GM12878 (cell line): Measurements from ENCODE around the gene RNPC3. TPM values are rescaled to one million over a fixed set of nuclear protein-coding genes. Genes with fewer than 3 reads are reported as not detected.

ENCODE experiments used
- ATAC-seq: fragments of 200-7000 bp; cut with Tn5 transposase; 3 replicates; pipeline ENCODE4 v1.9.1; 2020; ENCODE audit warnings: mild to moderate bottlenecking, moderate library complexity
- BruUV-seq: library from RNA; stranded (reverse); fragments of 400-500 nt; replicated peaks from 2 replicates; lab custom pipeline; 2021; lab: Mats Ljungman, UMichigan
- CTCF ChIA-PET: fragments of 300-600 bp; sonication (Branson Sonifier 250); formaldehyde crosslinking; extraction: SDS; loops from one replicate; lab custom pipeline; 2021; ENCODE audit warnings: inconsistent platforms; lab: Yijun Ruan, JAX
- POLR2A ChIA-PET: fragments of 350-600 bp; formaldehyde crosslinking; extraction: SDS; loops from one replicate; lab custom pipeline; 2021; ENCODE audit warnings: inconsistent platforms; lab: Charles Lee
- RAD21 ChIA-PET: fragments of 300-600 bp; sonication (Branson Sonifier 250); formaldehyde crosslinking; loops from one replicate; lab custom pipeline; 2023; ENCODE audit warnings: antibody characterized with exemption; ENCODE audit not compliant: unreplicated experiment; lab: Charles Lee
- SMC1A ChIA-PET: fragments of 300-600 bp; sonication (Branson Sonifier 250); formaldehyde crosslinking; loops from one replicate; lab custom pipeline; 2023; ENCODE audit not compliant: unreplicated experiment, uncharacterized antibody; lab: Charles Lee
- DNase-seq: peaks from one replicate; pipeline ENCODE4 v3.0.0-alpha.2; 2011; ENCODE audit warnings: low read depth, low spot score
- FAIRE-seq: peaks from 3 replicates; lab custom pipeline; 2011; peaks lifted over from hg19 to GRCh38; lab: Jason Lieb, UNC
- H2AFZ ChIP-seq: 2 replicates; pipeline ENCODE4 v1.6.0; 2011; ENCODE audit warnings: low read depth, low read length, control low read depth; ENCODE audit not compliant: control insufficient read depth
- H3K27ac ChIP-seq: 2 replicates; pipeline ENCODE4 v1.5.1; 2011; ENCODE audit warnings: control low read depth; ENCODE audit not compliant: control insufficient read depth, insufficient read depth
- H3K27me3 ChIP-seq, 2 experiments: replicated peaks in 1 of 2; 2 replicates each; pipeline versions ENCODE4 v1.6.0 to v1.6.1; 2011; ENCODE audit warnings: low read length in 1 of 2; ENCODE audit not compliant: control insufficient read depth in 2 of 2, insufficient read depth in 2 of 2
- H3K36me3 ChIP-seq, 2 experiments: 2 replicates each; pipeline ENCODE4 v1.5.1; 2011; ENCODE audit warnings: low read length in 1 of 2; ENCODE audit not compliant: control insufficient read depth in 2 of 2, insufficient read depth in 2 of 2
- H3K4me1 ChIP-seq: 2 replicates; pipeline ENCODE4 v1.6.1; 2011; ENCODE audit warnings: mild to moderate bottlenecking, low read length, moderate library complexity, mixed read lengths; ENCODE audit not compliant: control insufficient read depth, insufficient read depth
- H3K4me2 ChIP-seq: 2 replicates; pipeline ENCODE4 v1.6.0; 2011; ENCODE audit warnings: control low read depth; ENCODE audit not compliant: control insufficient read depth, insufficient read depth
- H3K4me3 ChIP-seq: fragments of 200-600 bp; sonication (generic); 2 replicates; pipeline ENCODE4 v1.5.1; 2016
- H3K79me2 ChIP-seq: 2 replicates; pipeline ENCODE4 v1.6.0; 2011; ENCODE audit warnings: low read length; ENCODE audit not compliant: control insufficient read depth, insufficient read depth
- H3K9ac ChIP-seq: 2 replicates; pipeline ENCODE4 v1.8.0; 2011; ENCODE audit warnings: low read length, control low read depth, mixed read lengths; ENCODE audit not compliant: control insufficient read depth, insufficient read depth
- H3K9me3 ChIP-seq: replicated peaks from 3 replicates; pipeline ENCODE4 v1.5.1; 2011; ENCODE audit warnings: mild to moderate bottlenecking, low read length; ENCODE audit not compliant: control insufficient read depth, insufficient read depth
- H4K20me1 ChIP-seq: 2 replicates; pipeline ENCODE4 v1.6.0; 2011; ENCODE audit not compliant: control insufficient read depth, insufficient read depth
- ASH2L ChIP-seq: fragments of 300-600, 200-600 bp; sonication (generic); IDR thresholded peaks from 2 replicates; pipeline ENCODE4 v1.6.1; 2017; ENCODE audit warnings: low read depth, mild to moderate bottlenecking, borderline replicate concordance
- ATF2 ChIP-seq: IDR thresholded peaks from 2 replicates; pipeline ENCODE4 v1.6.1; 2012; ENCODE audit warnings: low read length, inconsistent platforms
- BHLHE40 ChIP-seq, 2 experiments: fragments of 450-650 bp in 1 of 2; IDR thresholded peaks; 2 replicates each; pipeline ENCODE4 v1.6.1; 2011 to 2017; ENCODE audit warnings: low read depth in 2 of 2, borderline replicate concordance in 1 of 2, improper control_type of control experiment in 1 of 2, low read length in 1 of 2, mild to moderate bottlenecking in 1 of 2
- BMI1 ChIP-seq: fragments of 450-650 bp; IDR thresholded peaks from 2 replicates; pipeline ENCODE4 v1.6.1; 2016; ENCODE audit warnings: mild to moderate bottlenecking, moderate library complexity, borderline replicate concordance
- MEF2A ChIP-seq: IDR thresholded peaks from 2 replicates; pipeline ENCODE4 v1.6.1; 2011; ENCODE audit warnings: low read depth, mild to moderate bottlenecking, low read length, moderate library complexity; ENCODE audit not compliant: insufficient read depth
- MEF2B ChIP-seq: fragments of 450-650 bp; IDR thresholded peaks from 2 replicates; pipeline ENCODE4 v1.6.1; 2018; ENCODE audit warnings: mild to moderate bottlenecking, moderate library complexity; ENCODE audit not compliant: partially characterized antibody, poor library complexity, severe bottlenecking
- NFIC ChIP-seq: IDR thresholded peaks from 2 replicates; pipeline ENCODE4 v1.6.1; 2012; ENCODE audit warnings: low read depth, mild to moderate bottlenecking, inconsistent platforms, low read length, moderate library complexity
- RAD51 ChIP-seq: fragments of 450-650 bp; IDR thresholded peaks from 2 replicates; pipeline ENCODE4 v1.6.1; 2016; ENCODE audit warnings: moderate library complexity, mild to moderate bottlenecking, inconsistent platforms
- RUNX3 ChIP-seq: IDR thresholded peaks from 2 replicates; pipeline ENCODE4 v1.6.1; 2012; ENCODE audit warnings: low read length, inconsistent platforms
- ZBED1 ChIP-seq: IDR thresholded peaks from 2 replicates; pipeline ENCODE4 v1.6.1; 2016; ENCODE audit warnings: borderline replicate concordance
- WGBS: methylation state at CpG from one replicate; pipeline ENCODE4 v1.1.6; 2016; ENCODE audit warnings: low lambda C conversion rate; ENCODE audit not compliant: insufficient replicate concordance, insufficient coverage; ENCODE audit errors: missing lambda C conversion rate; 5-methylcytosine and 5-hydroxymethylcytosine counted together
- in situ Hi-C: fragments of 300-500 bp; cut with MboI; formaldehyde crosslinking; loops from 9 replicates; pipeline ENCODE4 v1.14.3; 2018; ENCODE audit warnings: mixed read lengths
- intact Hi-C: fragments of 100-400 bp; cut with micrococcal nuclease; formaldehyde crosslinking; loops from one replicate; pipeline ENCODE4 v1.14.2; 2022; ENCODE audit not compliant: unreplicated experiment
- polyA plus RNA-seq, 11 experiments: library from polyadenylated mRNA; depleted of rRNA in 4 of 11; unstranded in 6 of 11; stranded (reverse) in 5 of 11; fragments of >200 nt; fragmentation: Nextera tagmentation in 4 of 11; fragmentation: Illumina TruSeq in 1 of 11; extraction: Ambion mirVana in 4 of 11; extraction: Trizol in 1 of 11; gene quantifications; 1 replicate in 1 of 11; 2 replicates in 10 of 11; pipeline versions ENCODE4 v1.2.1 to v1.2.3, GENCODE V29; 2011 to 2016; ENCODE audit warnings: inconsistent platforms in 2 of 11, missing spikeins in 2 of 11, low read depth in 1 of 11
- total RNA-seq, 4 experiments: library from RNA; depleted of rRNA in 3 of 4; stranded (reverse); fragments of >200 nt in 3 of 4; fragmentation: Illumina TruSeq in 1 of 4; extraction: Trizol in 1 of 4; gene quantifications; 2 replicates each; pipeline versions ENCODE4 v1.2.1 to v1.2.3, GENCODE V29; 2013 to 2021
- TF ChIP-seq, protein P1 (sequence below): fragments of 450-650 bp; IDR thresholded peaks from 2 replicates; pipeline ENCODE4 v1.6.1; 2017; ENCODE audit warnings: low read depth, mild to moderate bottlenecking, moderate library complexity

RNPC3 gene
- total and polyA plus RNA-seq, 10 of the 15 experiments (the other 5 are each of a cell fraction or from before 2014, with no cell fraction given): 11.4 to 53.7 (median 22.7) TPM

DNA sequence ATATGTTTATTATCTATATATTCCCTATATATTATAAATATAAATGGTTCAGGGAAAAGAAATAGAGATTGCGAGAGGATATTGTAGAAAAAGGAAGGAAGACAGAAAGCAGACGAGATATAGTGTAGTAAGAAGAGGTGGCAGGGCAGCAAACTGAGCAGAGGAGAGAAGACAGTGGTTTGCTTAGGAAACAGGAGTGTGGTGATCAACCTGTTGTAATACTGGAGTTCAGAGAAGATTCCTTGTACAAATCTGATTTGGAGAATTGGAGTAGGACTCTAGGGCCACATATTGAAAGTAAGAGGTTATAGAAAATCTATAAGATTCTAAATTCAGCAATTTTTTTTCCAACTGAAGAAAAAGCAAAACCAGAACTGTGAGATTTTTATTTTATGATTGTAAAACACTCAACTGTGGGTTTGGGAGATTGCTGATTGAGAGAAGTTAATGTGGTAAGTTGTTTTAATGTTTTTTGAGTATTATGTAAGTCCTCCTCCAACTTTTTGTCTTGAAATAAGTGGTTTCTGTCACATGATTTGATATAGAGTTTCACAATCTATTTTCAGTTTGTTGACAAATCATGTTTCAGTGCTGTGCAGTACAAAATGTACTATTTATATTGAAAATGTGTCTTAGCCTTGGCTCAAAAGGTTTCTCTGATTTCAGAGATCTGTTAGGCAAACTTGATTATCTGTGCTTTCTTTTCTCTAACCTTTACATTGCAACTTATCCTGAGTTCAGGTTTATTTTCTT, 36.3 kb downstream of the RNPC3 start:
- ATAC-seq: peak; percentile 85
- CTCF ChIA-PET: no interaction called here
- RAD21 ChIA-PET: no interaction called here
- peak overlapping the region; percentile 57 for H3K27ac ChIP-seq
- peak overlapping the region; percentile 9; the same call in 1 of the 2 replicates for H3K4me3 ChIP-seq
- no peaks in the 10 kb centered on the region for H3K9me3 ChIP-seq
- H3K4me2 ChIP-seq: peak overlapping the region; percentile 77
- FAIRE-seq: peak; percentile 91
- no peaks in the 10 kb centered on the region for H3K36me3 ChIP-seq
- peak overlapping the region; percentile 26 for H2AFZ ChIP-seq
- TF ChIP-seq BHLHE40 (IDR thresholded peaks at IDR 0.05; ENCODE audit: borderline replicate concordance in 1 of 2, low read depth in 2 of 2, low read length in 1 of 2) (0 out of 4 replicates have a peak, but pooled peaks of 1 of the 2 experiments have one; percentile 32), ASH2L (peak; percentile 66), BMI1 (no peak), MEF2A (peak; percentile 53; the same call in 1 of the 2 replicates), RAD51 (peak; percentile 68), ZBED1 (no peak), ATF2 (peak; percentile 32; the same call in 1 of the 2 replicates), NFIC (peak; percentile 64), RUNX3 (peak; percentile 46; the same call in 1 of the 2 replicates), MEF2B (peak; percentile 74)
- TF ChIP-seq, protein P1, sequence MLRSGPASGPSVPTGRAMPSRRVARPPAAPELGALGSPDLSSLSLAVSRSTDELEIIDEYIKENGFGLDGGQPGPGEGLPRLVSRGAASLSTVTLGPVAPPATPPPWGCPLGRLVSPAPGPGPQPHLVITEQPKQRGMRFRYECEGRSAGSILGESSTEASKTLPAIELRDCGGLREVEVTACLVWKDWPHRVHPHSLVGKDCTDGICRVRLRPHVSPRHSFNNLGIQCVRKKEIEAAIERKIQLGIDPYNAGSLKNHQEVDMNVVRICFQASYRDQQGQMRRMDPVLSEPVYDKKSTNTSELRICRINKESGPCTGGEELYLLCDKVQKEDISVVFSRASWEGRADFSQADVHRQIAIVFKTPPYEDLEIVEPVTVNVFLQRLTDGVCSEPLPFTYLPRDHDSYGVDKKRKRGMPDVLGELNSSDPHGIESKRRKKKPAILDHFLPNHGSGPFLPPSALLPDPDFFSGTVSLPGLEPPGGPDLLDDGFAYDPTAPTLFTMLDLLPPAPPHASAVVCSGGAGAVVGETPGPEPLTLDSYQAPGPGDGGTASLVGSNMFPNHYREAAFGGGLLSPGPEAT: 0 out of 2 replicates have a peak, but pooled peaks have one; percentile 40
- SMC1A ChIA-PET: interaction anchor here (1.2 kb wide), 1 partner anchor 14 kb away, joined by 7 read pairs; no protein-coding TSS in a partner anchor
- POLR2A ChIA-PET: no interaction called here
- no peaks in the 10 kb centered on the region for H3K4me1 ChIP-seq
- no TSS peak for BruUV-seq
- H3K79me2 ChIP-seq: no peaks in the 10 kb centered on the region
- peak; percentile 15 for DNase-seq
- intact Hi-C loops (no loop called here), in situ Hi-C loops (no loop called here)
- no peaks in the 10 kb centered on the region for H4K20me1 ChIP-seq
- no peaks in the 10 kb centered on the region for H3K27me3 ChIP-seq
- no peak overlapping the region for H3K9ac ChIP-seq
- 46% methylated on average over 2 of the region's 2 CpGs for WGBS
